GM18907 (cell line): Measurements from ENCODE around the gene SDK1.

Experiments
- ATAC-seq: cut with Tn5 transposase; IDR thresholded peaks from one replicate; pipeline ENCODE4 v1.9.1; 2021; ENCODE audit warnings: mild to moderate bottlenecking, moderate library complexity; ENCODE audit not compliant: unreplicated experiment

SDK1 gene

DNA sequence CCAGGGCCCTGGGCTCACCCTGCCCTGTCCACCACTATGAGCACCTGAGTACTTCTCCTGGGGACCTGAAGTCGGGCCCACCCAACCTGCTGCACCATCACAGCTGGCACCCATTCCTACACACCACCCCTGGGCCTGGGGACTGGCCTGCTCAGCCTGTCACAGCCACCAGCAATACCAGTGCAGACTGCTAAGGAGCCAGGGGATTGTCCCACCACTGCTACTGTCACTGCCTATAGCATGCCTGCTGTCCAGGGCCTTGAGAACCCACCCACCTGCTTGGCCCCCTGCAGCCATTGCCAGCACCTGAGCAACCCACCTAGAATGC is 756.2 kb downstream of the SDK1 start:
- no peak for ATAC-seq

DNA sequence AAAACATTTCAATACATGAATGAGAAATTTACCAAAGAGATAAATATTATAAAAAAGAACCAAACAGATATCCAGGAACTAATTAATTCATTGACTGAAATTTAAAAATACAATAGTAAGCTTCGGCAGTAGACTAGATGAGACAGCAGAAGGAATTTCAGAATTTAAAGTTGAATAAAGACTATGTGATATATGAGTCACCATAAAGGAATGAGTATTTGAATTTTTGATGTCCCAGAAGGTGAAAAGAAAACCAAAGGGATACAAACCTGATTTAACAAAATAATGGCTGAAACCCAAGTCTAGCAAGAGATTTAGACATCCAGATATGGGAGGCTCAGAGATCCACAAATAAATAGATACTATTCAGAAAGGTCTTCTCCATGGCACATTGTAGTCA is 757.1 kb downstream of the SDK1 start:
- ATAC-seq: no peak

DNA sequence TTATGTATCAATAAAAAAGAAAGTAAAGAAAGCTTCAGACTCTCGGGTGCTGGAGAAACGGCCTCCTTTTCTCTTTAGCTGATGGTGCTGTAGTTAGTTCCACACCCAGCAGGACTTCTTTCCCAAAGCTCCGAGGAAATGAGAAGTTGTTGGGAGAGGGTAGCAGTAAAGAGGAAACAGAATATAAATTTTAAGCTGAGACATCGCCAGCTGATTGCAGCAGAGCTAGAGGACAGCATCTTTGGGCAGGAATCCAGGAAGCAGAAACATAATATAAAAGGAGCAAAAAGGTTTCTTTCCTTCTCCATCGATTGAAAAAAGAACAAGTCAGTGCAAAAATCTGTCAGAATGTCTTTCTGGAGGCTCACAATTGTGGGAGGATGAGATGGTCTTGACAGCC is 764.1 kb downstream of the SDK1 start:
- ATAC-seq: no peak

DNA sequence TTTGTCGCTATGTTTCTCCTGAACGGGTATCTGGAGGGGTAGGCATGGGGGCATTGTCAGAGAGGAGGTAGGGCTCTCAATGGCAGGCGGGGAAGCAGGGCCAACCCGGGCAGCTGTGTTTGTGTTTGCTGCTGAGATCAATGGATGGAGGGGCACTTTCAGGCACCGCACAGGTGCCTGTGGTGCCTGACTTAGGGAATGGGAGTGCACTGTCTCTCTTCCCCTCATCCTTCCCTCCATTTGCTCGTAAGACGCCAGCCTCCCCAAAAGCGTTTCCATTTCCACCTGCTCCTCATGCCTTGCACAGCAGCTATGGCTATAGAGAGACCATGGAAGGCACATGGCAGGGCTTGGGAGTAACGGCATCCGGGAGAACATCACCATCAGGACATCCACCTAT is 765.2 kb downstream of the SDK1 start:
- ATAC-seq: no peak

DNA sequence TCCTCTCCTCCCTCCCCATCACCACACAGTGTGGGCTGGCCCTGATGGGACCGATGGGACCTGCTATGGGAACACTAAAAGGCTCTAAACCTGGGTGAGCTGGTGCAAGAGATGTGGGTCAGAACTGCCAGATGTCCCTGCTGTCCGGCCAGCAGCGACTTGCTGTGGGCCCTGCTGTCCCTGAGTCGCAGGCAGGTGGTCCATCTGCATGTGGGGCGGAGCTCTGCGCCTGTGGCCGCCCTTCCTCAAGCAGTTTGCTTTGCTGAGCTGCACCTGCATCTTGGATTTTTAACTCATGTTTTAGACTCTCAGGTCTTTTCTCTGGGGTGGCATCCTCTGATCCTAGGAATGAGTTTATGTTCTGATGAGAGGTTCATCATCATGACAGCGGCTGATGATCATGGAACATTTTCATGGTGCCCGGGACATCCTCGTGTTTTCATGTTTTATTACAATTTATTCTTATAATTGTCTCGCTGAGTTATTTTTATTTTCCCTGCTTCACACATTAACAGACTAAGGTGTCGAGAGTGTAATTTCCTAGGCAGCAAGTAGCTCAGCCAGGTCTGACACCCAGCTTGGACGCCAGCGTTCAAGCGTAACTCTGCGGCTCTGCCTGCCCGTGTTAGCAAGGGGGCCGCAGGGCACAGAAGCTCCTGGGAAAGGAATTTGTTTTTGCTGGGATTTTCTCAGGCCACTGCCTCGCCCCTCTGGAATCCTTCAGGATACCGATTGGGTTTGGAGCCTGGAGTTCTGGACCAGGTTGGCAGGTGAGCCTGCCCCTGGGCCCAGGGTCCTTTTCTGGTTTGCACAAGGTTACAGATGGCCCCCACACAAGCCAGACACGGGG is 765.8 kb downstream of the SDK1 start:
- ATAC-seq: no peak

DNA sequence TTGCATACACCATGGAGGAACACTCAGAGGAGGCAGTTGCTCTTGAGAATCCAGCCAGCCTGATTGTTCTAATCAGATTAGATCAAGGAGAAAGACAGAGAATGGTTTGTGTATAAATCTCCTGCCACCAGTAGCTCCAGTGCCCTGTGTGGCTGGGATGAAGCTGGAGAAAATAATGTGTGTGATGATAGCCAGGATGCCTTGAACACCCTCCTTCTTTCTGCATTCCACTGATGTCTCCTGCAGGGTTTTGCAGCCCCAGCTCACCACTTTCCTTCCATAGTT is 766.4 kb downstream of the SDK1 start:
- ATAC-seq: no peak

DNA sequence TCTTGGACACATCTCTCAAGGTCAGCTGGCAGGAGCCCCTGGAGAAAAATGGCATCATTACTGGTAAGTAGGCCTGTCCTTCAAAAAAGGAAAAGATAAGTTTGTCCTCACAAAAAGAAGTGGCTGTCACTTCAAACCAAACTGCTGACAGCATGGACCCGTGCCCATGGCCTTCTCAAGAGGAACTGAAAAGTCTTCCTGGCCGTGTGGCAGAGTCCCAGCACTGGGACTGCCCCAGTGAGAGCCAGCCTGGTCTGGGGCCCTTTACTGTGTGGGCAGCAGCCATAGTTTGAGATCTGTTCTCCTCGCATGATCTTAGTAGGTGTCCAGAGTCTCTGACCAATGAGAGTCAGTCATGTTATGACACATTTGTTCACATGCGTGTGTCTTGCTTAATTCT is 766.8 kb downstream of the SDK1 start:
- ATAC-seq: no peak

DNA sequence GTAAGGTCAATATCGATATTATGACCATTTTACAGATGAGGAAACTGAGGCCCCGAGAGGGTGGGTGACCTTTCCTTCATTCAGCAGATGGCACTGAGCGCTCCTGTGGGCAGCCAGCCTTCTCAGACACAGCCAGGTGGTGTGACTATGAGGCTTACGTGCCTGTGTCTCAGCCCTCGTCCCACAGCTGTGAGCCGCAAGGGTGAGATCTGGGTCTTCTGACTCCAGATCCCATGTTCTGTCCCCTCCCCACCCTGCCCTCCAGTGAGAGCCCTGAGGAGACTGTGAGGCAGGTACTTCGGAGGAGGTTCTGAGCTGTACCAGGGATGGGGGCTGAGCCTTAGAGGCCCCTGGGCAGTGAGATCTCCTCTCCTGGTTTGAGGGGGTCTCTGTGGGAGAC is 767.2 kb downstream of the SDK1 start:
- ATAC-seq: no peak

DNA sequence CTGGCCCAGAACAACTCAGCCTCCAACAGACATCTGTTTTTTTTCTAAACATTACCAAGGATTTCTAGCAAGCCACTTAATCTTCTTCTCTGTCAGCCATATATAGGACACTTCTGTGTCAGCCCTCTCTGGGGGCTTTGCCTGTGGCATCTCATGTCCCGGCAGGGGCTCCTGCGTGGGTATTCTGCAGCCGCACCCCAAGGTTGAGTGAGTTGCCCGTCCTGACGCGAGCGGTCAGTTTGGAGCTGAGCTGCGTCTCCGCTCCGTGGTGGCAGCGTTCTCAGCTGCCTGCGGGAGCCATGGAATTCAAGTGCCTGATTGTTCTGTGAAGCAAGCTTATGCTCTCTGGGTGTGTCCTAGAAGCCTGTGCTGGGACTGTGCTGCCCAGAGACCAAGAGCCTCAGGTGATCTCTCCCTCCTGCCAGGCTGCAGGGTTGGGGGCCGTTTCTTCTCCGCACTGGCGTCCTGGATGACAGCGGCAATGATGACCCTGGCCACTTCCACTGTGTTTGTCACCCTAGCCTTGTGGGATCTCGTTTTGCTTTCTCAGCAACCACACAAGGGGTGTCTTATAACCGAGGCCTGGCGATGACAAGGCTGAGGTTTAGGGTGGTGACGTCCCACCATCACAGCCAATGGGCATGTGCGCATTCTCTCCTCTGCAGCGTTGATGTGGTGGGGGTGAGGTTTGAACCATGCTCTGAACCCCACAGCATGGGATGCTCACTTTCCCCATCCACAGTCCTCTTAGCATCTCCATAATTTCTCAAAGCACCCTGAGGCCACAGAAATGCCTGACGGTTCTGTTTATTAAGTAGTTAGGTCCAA is 768.4 kb downstream of the SDK1 start:
- no peak for ATAC-seq

DNA sequence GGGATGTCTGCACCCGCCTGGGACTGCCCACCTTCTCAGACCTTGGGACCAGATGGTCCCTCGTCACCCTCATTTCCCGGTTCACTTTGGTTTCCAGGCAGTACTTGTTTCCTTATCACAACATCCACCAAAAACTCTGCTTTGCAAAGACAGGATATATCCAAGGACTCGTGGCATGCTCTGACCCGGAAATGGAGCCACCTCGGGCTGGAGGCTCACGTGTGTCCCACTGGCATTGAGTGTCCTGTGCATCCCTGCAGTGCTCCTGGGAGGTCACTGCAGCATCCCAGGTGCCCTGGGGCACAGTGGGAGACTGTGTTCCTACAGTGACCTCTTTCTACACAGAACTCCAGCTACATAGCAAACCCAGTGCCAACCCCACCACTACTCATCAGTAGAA is 769.2 kb downstream of the SDK1 start:
- no peak for ATAC-seq

DNA sequence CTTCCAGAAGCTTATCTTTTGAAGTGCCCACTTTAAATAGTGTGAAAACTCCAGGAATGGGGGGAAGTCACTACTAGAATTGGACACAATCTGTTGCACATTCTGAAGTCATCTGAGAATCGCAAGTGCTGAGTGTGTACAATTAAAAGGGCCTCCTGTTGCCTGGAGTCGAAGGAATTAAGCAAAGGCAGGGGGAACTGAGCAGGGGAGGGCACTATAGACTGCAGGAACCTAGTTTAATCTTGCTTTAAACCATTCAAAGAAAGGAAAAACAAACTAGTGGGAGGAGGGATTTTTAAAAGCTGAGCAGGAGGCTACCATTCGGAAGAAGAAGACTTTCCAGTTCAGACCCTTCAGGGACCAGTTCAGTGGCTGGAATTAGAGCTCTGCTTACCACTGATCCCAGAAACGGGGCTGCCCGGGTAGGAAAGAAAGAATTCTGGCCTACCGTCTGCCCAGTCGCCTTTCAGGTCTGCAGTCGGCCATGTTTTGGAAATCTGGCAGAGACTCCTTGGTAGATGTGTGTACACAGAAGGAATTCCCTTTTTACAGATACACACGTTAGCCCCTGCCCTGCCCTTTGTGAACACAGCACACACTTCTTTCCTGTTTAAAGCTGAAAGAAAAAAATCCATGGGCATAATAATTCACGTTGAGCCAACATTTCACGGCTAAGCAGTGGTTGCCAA is 770.5 kb downstream of the SDK1 start:
- no peak for ATAC-seq

DNA sequence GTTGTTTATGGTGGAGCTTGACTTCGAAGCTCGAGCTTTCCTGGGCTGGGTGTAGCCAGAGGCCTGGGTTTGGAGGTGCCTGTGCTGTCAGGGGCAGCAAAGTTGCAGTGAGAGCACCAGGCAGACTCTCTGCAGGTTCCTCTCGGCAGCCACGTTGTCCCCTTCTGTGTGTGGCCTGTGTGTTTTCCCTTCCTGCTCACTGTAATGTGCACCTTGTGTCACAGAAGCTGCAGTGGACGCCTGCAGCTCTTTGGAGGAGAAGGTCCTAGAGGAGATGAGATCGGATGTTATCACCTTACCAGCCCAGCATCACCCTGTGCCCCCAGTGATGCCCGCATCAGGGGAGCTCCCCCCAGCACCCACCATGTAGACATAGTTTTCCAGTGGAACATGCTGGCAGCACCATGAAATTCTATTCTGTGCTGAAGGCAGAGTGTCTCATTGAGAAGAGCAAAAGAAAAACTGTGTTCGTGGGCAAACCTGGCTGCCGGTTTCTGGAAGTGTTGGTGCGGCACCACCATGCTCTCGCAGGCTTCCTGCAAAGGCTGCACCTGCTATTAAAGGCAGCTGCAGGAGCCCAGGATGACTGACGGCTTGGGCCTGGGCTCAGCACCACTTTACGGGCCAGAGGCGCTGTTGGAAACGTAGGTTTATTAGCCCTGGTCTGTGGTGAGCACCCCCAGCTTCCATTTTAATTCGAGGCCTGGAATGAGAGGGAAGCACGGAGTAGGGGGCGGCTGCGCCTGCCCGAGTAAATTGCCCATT is 771.3 kb downstream of the SDK1 start:
- ATAC-seq: no peak

DNA sequence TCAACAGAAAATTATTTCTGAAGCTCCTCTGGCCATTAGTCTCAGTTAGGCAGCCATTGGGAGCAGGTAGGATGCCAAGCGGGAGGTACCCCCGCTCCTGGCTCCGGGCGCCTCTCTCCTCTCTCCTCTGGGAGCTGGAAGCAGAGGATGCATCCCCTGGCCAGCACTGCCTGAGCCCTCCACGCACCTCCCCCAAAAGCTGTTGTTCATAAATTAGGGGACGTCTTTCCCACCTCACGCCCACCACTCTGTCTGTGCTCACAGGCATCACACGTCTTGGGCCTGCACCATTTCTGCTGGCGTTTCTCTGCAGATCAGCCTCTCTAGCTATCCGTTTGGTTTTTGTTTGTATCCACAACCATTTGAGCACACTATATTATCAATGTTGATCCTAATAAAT is 772.0 kb downstream of the SDK1 start:
- ATAC-seq: no peak

DNA sequence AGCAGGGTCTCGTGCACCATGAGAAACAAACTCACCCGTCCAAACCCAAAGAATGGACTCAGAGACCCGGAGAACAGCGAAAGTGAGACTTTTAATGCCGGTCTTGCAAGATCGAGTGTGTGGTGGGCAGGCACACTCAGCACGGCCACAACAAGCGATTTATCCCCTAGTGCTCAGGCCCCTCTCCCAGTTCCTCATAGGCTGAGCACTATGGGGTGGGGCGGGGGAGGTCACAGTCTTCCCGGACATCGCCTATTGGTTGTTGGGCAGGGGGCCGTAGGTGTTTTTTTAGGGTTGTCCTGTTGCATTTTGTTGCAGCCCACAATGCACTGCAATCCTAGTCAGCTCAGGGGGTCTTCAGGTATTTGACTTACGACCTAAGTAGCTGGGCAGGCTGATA is 772.7 kb downstream of the SDK1 start:
- ATAC-seq: no peak

DNA sequence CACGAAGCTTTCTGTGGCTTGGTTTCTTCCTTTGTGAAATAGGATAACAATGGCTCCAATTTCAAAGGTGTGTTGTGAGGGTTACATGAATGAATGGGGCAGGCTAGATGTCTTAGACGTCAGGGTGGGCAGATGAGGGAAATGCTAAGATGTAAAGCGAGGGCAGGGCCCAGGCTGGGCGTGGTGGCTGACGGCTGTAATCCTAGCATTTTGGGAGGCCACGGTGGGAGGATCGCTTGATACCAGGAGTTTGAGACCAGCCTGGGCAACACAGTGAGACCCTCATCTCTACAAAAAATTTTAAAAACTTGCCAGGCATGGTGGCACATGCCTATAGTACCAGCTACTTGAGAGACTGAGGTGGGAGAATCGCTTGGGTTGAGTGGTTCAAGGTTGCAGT is 773.4 kb downstream of the SDK1 start:
- ATAC-seq: no peak

DNA sequence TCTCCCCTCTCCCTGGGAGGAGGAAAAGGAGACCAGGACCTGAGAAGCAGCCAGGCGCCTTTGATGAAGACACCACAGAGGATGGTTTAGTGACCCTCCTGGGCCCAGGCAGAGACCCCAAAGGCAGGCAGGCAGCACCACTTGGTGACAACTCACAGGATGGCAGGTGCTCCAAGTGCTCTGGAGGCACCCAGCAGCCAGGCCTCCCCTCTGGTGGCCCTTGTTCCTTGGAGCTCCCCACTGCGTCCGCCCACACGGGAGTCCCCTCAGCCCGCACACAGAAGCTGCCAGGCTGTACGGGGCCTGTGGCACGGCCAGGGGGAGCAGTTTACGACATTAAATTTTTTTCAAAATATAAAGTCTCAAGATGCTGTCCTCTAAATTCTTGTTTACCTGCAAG is 773.9 kb downstream of the SDK1 start:
- ATAC-seq: no peak

DNA sequence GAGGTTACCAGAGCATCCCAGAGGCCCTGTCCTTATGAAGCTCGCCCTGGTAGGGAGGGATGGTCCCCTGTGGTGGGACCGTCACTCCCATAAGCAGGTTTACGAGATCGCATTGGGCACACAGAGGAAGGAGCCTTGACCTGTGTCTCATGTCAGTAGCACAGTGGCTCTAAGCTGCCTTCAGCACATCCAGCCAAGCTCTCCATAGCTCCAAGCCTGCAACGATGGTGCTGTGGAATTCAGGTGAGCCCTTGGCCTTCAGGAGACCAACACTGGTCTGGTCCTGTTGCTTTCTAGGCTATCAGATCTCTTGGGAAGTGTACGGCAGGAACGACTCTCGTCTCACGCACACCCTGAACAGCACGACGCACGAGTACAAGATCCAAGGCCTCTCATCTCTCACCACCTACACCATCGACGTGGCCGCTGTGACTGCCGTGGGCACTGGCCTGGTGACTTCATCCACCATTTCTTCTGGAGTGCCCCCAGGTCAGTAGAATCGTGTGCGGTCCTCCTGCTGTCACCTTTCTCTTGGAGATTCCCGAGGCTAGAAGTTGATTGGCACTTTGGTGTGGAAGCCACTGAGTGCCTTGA is 775.7 kb downstream of the SDK1 start:
- no peak for ATAC-seq

DNA sequence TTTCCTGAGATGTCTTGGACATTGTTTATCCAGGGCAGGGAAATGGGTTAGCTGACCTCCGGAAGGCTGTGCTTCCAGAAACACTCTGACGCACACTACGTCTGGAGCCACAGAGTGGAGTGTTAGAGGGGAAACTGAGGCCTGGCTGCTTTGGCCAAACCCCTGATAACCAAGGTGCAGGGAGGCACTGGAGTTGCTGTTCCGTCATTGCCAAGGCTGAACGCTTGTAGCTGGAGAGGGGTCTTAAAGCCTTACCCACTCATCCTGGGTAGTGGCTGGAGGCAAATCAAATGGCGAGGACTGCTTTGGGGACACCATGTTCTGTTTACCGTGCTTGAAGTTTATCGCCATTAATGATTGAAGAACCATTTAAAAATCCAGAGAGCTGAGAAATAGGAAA is 776.9 kb downstream of the SDK1 start:
- no peak for ATAC-seq

DNA sequence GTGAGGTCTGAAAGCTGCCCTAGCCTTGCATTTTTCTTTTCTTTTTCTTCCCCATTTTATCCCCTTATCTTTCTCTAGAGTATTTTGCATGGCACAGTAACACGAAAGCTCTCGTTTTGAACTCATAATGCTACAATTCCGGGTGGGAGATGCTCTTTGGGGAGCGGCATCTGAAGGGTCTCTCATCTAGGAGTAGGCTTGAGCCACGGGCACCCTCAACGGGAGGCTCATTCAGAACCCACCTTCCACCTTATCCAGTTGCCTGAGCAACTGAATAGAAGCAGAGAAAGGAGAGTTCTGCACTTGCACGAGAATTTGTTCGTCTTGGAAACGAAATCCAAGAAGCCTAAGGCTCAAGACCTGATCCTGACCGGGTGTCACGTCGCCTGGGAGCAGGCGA is 777.5 kb downstream of the SDK1 start:
- no peak for ATAC-seq

DNA sequence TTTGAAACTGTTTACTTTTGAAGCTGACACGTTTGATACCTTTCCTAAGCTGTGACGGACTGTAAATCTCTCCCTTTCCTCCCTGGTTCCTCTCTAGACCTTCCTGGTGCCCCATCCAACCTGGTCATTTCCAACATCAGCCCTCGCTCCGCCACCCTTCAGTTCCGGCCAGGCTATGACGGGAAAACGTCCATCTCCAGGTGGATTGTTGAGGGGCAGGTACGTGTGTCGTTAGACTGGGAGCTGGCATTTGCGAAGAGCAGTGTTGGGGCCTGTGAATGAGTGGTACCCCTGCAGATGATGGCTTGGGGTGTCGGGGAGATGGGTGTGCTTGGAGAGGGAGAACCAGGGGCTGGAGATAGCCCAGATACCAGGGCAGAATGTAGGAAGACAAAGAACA is 778.3 kb downstream of the SDK1 start:
- no peak for ATAC-seq

DNA sequence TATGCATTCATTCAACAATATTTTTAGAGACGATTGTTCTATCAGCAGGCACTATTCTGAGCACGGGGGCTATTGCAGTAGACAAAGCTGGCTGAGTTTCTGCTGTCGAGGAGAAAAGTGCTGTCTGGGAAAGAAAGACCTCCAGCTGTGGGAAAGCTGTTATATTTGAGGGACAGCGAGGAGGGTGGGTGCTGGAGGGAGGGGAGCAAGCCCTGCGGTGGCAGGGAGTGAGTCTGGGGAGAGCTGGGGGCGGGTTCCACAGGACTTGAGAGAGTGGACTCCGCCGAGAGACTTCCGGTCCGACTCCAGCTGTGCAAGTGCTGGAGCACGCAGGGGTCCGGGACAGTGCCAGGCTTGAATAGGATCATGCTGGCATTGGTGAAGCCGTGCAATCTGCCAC is 778.9 kb downstream of the SDK1 start:
- ATAC-seq: no peak
